ENCODE results near the gene MTX2.

Gene MTX2

DNA sequence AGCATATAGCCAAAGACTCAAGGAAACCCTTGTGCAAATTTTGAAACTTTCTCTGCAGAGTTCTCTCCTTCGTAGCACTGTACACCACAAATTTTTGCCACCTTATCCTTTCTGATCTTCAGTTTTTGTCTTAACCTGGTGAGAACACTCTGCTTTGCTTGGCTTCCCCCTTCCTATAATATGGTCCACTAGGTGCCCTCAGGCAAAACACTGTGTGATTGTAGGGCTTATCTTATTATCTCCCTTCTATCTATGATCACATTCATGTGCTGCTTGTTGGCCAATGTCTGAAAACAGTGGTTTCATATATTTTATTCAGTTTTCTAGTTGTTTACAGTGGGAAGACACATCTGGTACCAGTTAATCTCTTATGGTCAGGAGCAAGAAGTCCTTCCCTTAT is 111.1 kb downstream of the MTX2 start:
- DNase-seq (ENCODE audit: low read depth), result no peak

DNA sequence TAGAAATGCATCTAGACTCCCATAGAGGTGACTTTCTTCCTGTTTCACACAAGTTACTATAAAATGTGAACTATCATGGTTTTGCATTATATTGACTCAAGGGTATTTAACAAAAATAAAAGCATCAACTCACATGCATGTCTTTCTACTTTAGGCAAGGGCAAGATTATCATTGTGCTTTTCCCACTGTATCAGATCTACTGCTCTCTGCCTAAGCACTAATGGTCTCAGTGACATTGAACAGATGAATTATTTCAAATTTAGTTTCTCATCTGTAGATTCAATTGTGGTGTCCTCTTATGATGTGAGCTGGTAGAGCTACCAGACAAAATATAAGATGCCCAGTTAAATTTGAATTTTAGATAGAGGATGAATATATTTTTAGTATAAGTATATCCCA is 113.9 kb downstream of the MTX2 start:
- no peak for DNase-seq (ENCODE audit: low read depth)

DNA sequence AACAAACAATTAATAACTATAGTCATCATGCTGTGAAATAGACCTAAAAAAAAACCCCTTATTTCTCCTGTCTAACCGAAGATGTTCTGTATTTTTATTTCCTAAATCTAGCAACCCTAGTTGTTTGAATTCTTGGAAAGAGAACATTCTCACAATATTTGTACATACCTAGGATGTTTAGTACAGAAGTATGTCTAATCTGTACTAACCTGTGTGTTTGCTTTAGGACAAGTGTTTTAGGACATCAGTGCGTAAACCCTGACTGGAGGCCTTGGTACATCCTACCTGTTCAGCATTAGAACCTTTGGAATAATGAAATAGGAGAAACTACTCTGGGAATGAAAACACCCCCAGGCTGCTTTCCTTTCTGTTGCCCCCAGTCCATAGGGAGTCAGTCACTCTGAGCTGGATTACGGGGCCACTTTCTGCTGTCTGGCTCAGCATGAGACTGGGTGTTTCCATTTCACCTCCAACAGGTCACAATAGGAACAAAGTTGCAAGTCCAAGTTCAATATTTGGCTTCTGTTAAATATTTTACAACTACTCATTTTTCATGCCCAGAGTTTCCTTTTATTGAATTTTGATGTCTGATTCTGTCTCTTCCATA is 114.7 kb downstream of the MTX2 start:
- no peak for DNase-seq (ENCODE audit: low read depth)

DNA sequence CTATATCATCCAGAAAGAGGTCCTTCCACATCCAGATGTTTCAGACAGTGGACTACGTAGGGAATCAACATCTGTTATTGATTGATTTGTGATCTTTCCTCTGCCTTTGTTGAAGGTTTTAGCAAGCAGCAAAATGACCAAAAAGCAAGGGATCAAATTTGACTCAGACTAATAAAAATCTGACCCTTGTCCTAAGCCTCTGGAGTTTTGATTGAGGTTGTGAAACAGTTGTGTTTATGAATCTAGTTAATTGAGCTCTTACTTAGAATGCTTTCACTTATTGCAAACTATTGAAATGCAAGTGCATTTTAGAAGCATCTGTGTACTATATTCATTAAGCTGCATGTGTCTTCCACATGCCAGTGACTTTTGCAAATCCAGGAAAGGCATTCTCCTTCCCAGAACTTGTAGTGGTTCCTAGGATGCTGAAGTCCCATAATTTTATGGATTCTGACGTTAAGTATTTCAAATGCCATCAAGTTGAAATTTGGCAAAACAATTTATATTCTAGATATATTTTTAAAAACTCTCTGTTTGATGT is 116.0 kb downstream of the MTX2 start:
- no peak for DNase-seq (ENCODE audit: low read depth)

DNA sequence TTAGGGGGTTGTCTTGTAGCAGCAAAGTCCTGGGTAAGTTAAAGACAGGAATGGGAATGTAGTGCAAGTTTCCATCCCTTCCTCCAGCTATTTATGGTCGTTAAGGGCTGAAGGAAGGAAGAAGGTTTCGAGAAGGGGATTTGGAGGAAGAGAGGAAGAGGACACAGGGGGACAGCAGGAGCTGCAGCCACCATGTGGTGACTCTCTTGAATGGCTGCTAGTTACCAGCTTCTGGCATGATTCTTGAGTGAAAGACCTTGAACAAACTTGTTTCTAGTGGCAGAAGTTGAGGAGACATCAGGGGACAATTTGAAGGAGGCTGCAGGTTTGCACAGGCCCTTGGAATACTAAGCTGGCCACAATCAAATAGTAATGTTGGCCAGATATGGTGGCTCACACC is 116.6 kb downstream of the MTX2 start:
- DNase-seq (ENCODE audit: low read depth), result no peak

Measured in amniotic epithelial cell (primary cell).